ENCODE data around the gene FCN3.
"Not testable (repeated sequence)": the region's sequence is repeated elsewhere in the genome, so short reads cannot be mapped to it uniquely, and the experiment has no call there.

The FCN3 gene
- total RNA-seq = 0 reads per million in 2 experiments

- no peak for DNase-seq (ENCODE audit: low read depth)
Observed at GRCh38 chr1:27374362-27375086, at the start of gene FCN3. FCN3 (minus strand) TSS chr1:27374824; CDS start chr1:27374818, 6 bp downstream.

- DNase-seq (ENCODE audit: low read depth) = no peak
Observed at GRCh38 chr1:27423709-27424108, 49.1 kb upstream of the FCN3 start.

- DNase-seq (ENCODE audit: low read depth) = no peak
Observed at GRCh38 chr1:27418326-27419185, 43.9 kb upstream of the FCN3 start.

GRCh38 chr1:27417713-27418112 lies 43.1 kb upstream of the FCN3 start:
- no peak for DNase-seq (ENCODE audit: low read depth)

GRCh38 chr1:27416387-27417111 lies 41.9 kb upstream of the FCN3 start:
- peak; percentile 36 for DNase-seq (ENCODE audit: low read depth)

GRCh38 chr1:27414091-27414490 lies 39.5 kb upstream of the FCN3 start:
- no peak for DNase-seq (ENCODE audit: low read depth)

- no peak for DNase-seq (ENCODE audit: low read depth)
Observed at GRCh38 chr1:27413004-27413403, 38.4 kb upstream of the FCN3 start.

GRCh38 chr1:27412502-27412901 lies 37.9 kb upstream of the FCN3 start:
- no peak for DNase-seq (ENCODE audit: low read depth)

GRCh38 chr1:27410709-27411108 lies 36.1 kb upstream of the FCN3 start:
- DNase-seq (ENCODE audit: low read depth) = no peak

- no peak for DNase-seq (ENCODE audit: low read depth)
Observed at GRCh38 chr1:27409669-27410068, 35.0 kb upstream of the FCN3 start.

- no peak for DNase-seq (ENCODE audit: low read depth)
Observed at GRCh38 chr1:27408151-27408550, 33.5 kb upstream of the FCN3 start.

GRCh38 chr1:27406791-27407190 lies 32.2 kb upstream of the FCN3 start:
- not testable (repeated sequence) for DNase-seq (ENCODE audit: low read depth)

GRCh38 chr1:27406362-27406680 lies 31.7 kb upstream of the FCN3 start:
- no peak for DNase-seq (ENCODE audit: low read depth)

- DNase-seq (ENCODE audit: low read depth) = not testable (repeated sequence)
Observed at GRCh38 chr1:27405598-27406361, 31.2 kb upstream of the FCN3 start.

- DNase-seq (ENCODE audit: low read depth) = no peak
Observed at GRCh38 chr1:27405074-27405473, 30.4 kb upstream of the FCN3 start.

GRCh38 chr1:27403931-27404330 lies 29.3 kb upstream of the FCN3 start:
- DNase-seq (ENCODE audit: low read depth) = no peak

GRCh38 chr1:27403065-27403726 lies 28.6 kb upstream of the FCN3 start:
- DNase-seq (ENCODE audit: low read depth) = no peak

GRCh38 chr1:27402349-27402754 lies 27.7 kb upstream of the FCN3 start:
- DNase-seq (ENCODE audit: low read depth) = no peak

- no peak for DNase-seq (ENCODE audit: low read depth)
Observed at GRCh38 chr1:27400963-27401341, 26.3 kb upstream of the FCN3 start.

GRCh38 chr1:27400082-27400962 lies 25.7 kb upstream of the FCN3 start:
- no peak for DNase-seq (ENCODE audit: low read depth)

Data from T follicular helper cell (primary cell).